ENCODE results near the gene DUSP12. TPM values are rescaled to one million over a fixed set of nuclear protein-coding genes. Genes with fewer than 3 reads are reported as not detected.
A peak's percentile ranks its signal among the peaks of the same experiment; 100 is the strongest.
"Not testable (repeated sequence)": the region's sequence is repeated elsewhere in the genome, so short reads cannot be mapped to it uniquely, and the experiment has no call there.

The DUSP12 gene
- total and polyA plus RNA-seq, 5 donors, result 7.1 to 13.5 (median 9.5) TPM

DNA sequence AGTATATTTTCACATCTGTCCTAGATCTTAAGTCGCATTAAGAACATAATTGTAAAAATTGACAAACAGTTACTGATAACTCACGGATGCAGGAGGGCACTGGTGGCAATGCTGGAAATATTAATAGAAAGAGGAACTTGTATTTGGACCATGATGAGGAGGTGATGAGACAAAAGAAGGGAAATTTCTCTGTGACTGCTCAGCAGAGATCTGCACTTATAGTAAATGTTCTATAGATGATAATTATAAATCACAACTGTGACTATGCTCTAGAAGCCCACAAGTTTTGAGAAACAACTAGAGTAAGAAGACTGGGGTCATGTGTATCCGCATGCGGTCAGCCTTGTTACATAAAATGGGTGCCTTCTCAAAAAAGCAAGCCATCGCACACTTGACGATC is 8.7 kb upstream of the DUSP12 start:
- H3K27ac ChIP-seq (ENCODE audit: low read length), result no peak overlapping the region
- H3K27me3 ChIP-seq (ENCODE audit: control insufficient read depth, insufficient read depth), result no peaks in the 10 kb centered on the region
- no peaks in the 10 kb centered on the region for H3K9me3 ChIP-seq (ENCODE audit: control insufficient read depth, low read length)
- WGBS, result 78% methylated on average over 6 of the region's 6 CpGs
- DNase-seq, result no peak
- H3K4me3 ChIP-seq (ENCODE audit: low read length), result no peak overlapping the region
- ATAC-seq, result no peak
- peaks cover 1% of the 10 kb centered on the region for H3K4me1 ChIP-seq (ENCODE audit: control insufficient read depth, insufficient read depth, low read length)
- intact Hi-C loops (cut with DNase I), result loop anchor here in 3 of 4 donors (5.0 to 10.0 kb wide), 5 partner anchors 94 to 256 kb away; no protein-coding TSS in a partner anchor

DNA sequence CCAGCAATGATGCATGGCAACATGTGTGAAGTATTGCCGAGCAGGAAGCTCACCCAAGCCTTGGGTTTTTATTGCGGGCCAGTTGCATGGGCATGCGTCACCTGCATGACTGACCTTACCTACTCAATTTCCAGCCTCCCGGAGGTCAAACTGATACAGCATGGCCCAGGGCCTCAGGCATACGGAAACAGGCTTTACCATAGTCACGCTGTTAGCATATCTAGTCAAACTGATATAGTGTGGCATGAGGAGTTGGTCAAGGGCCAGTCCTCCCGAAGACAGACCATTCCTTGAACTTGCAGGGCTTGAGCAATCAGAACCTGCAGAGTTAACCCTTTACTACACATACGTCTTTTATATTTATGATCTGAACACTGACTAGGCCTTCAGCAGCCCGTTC is 6.4 kb upstream of the DUSP12 start:
- H3K27ac ChIP-seq (ENCODE audit: low read length), result no peak overlapping the region
- H3K9me3 ChIP-seq (ENCODE audit: control insufficient read depth, low read length), result no peaks in the 10 kb centered on the region
- DNase-seq, result no peak
- ATAC-seq, result no peak
- WGBS, result 80% methylated on average over 9 of the region's 9 CpGs
- H3K4me1 ChIP-seq (ENCODE audit: control insufficient read depth, insufficient read depth, low read length), result peaks cover 1% of the 10 kb centered on the region
- intact Hi-C loops (cut with DNase I), result loop anchor here in 3 of 4 donors (5.0 to 10.0 kb wide), 5 partner anchors 96 to 258 kb away; no protein-coding TSS in a partner anchor
- H3K27me3 ChIP-seq (ENCODE audit: control insufficient read depth, insufficient read depth), result no peaks in the 10 kb centered on the region
- no peak overlapping the region for H3K4me3 ChIP-seq (ENCODE audit: low read length)

DNA sequence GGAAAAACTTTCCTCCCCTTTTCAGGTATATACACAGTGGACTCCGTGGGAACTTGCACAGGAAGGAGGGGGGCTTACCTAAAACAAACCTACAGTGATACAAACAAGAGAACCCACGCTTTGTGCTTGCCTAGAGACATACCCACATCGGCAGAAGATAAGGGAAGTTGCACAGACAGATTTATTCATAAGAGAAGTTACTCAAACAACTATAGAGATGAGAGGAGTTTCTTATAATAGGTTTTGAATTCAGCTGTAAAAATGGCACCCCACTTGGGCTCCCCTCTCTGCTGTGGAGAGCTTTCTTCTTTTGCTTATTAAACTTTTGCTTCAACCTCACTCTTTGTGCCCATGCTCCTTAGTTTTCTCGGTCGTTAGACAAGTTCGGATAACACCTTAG is 1.8 kb upstream of the DUSP12 start:
- intact Hi-C loops (cut with DNase I), result loop anchor here in 3 of 4 donors (10.0 kb wide), 4 partner anchors 103 to 263 kb away; no protein-coding TSS in a partner anchor
- WGBS, result 63% methylated on average over 6 of the region's 6 CpGs
- no peak for ATAC-seq

DNA sequence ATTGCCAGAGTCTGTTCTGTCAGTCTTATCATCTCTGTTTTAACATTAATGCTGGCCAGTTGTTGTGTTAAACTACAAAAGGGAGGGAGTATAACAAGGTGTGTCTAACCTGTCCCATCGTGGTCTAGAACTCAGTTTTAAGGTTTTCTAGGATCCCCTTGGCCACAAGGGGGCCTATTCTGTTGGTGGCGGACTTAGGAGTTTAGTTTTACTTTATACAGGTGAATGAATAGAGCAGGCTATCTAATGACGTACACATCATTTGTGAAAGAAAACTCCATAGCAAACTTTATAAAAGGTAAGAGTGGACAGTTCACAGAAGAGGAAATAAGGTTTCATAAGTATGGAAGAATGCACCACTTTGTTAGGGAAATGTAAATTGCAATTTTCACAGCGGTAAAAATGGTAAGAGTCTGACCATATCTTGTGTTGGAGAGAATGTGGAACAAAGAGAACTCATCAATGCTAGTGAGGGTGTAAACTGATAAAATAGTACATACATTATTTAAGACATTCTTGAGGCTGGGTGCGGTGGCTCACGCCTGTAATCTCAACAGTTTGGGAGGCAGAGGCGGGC is 14.0 kb downstream of the DUSP12 start:
- no peak for ATAC-seq
- intact Hi-C loops (cut with DNase I), result no loop called here
- H3K27ac ChIP-seq (ENCODE audit: low read length), result no peak overlapping the region
- peak in 1 of 3 donors; percentile 41 for DNase-seq
- no peaks in the 10 kb centered on the region for H3K27me3 ChIP-seq (ENCODE audit: control insufficient read depth, insufficient read depth)
- no peaks in the 10 kb centered on the region for H3K9me3 ChIP-seq (ENCODE audit: control insufficient read depth, low read length)
- no peak overlapping the region for H3K4me3 ChIP-seq (ENCODE audit: low read length)
- 70% methylated on average over 7 of the region's 7 CpGs for WGBS
- peaks cover 2% of the 10 kb centered on the region for H3K4me1 ChIP-seq (ENCODE audit: control insufficient read depth, insufficient read depth, low read length)

More for the DNA sequence above, 1.8 kb upstream of the DUSP12 start:
- H3K4me3 ChIP-seq (ENCODE audit: low read length), result no peak overlapping the region
- DNase-seq, result no peak
- H3K27ac ChIP-seq (ENCODE audit: low read length), result no peak overlapping the region
- H3K9me3 ChIP-seq (ENCODE audit: control insufficient read depth, low read length), result no peaks in the 10 kb centered on the region
- H3K4me1 ChIP-seq (ENCODE audit: control insufficient read depth, insufficient read depth, low read length), result peaks cover 5% of the 10 kb centered on the region
- H3K27me3 ChIP-seq (ENCODE audit: control insufficient read depth, insufficient read depth), result no peaks in the 10 kb centered on the region

DNA sequence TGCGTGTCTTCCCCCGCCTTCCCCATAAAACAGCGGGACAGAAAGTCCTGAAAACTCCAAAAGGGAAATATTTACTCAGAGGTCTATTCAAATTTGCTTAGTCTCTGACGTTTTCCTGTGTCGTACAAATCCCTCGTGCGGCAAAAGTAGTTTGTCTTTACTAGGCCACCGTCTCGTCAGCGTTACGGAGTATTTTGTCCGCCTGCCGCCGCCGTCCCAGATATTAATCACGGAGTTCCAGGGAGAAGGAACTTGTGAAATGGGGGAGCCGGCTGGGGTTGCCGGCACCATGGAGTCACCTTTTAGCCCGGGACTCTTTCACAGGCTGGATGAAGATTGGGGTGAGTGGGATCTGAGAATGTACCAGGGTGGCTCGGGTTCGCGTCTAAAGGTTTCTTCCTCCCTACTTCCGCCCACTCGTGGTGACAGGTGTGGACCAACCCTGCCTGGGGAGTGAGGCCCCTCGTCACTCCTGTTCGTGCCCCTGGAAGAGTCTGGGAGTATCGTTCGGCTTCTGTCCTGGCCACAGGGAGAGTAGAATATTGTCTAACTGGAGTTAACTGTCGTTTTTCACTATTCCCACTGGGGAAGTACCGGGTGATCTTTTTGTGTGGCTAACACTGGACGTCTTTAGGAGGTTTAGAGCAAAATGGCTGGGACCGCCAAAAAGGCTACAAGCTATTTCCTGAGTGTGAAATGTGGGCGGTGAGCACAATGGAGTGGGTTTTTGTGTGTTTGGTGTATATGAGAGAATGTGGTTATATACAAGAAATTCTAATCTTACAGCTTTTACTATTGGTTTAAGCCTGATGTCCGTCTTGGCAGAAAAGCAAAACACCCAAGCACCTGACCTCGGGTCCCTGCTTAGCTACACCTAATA is 16.8 kb downstream of the DUSP12 start, which contains the start of gene ATF6:
TSS of gene ATF6 (plus strand) at position 219 of the 880 bp plus-strand sequence. CDS start at position 260, 41 bp downstream.
- intact Hi-C loops (cut with DNase I), result no loop called here
- ATAC-seq, result peak; percentile 90 to 92
- H3K4me3 ChIP-seq (ENCODE audit: low read length), result peak within 1 kb of the TSS; percentile 97
- H3K9me3 ChIP-seq (ENCODE audit: control insufficient read depth, low read length), result no peaks in the 10 kb centered on the region
- peak; percentile 87 to 94 (median 94) for DNase-seq
- no peaks in the 10 kb centered on the region for H3K27me3 ChIP-seq (ENCODE audit: control insufficient read depth, insufficient read depth)
- peak within 1 kb of the TSS; percentile 56 for H3K27ac ChIP-seq (ENCODE audit: low read length)
- H3K4me1 ChIP-seq (ENCODE audit: control insufficient read depth, insufficient read depth, low read length), result peaks cover 2% of the 10 kb centered on the region
- under 1% methylated on average over 35 of the region's 35 CpGs for WGBS

DNA sequence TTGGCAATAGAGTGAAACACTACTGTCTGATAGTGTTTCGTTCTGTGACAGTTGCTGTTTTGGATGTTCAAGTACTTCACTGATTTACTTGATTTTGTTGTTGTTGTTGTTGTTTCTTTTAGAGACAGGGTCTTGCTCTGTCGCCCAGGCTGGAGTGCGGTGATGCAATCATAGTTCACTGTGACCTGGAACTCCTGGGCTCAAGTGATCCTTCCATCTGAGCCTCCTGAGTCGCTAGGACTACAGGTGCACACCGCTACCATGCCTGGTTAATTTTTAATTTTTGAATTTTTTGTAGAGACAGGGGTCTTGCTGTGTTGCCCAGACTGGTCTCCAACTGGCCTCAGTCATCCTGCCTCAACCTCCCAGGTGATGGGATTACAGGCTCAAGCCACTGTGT is 18.9 kb downstream of the DUSP12 start:
- H3K27ac ChIP-seq (ENCODE audit: low read length), result no peak overlapping the region
- DNase-seq (no peak), ATAC-seq (no peak)
- no peaks in the 10 kb centered on the region for H3K27me3 ChIP-seq (ENCODE audit: control insufficient read depth, insufficient read depth)
- WGBS, result 93% methylated on average over 5 of the region's 5 CpGs
- H3K4me1 ChIP-seq (ENCODE audit: control insufficient read depth, insufficient read depth, low read length), result peaks cover 2% of the 10 kb centered on the region
- H3K4me3 ChIP-seq (ENCODE audit: low read length), result no peak overlapping the region
- intact Hi-C loops (cut with DNase I), result no loop called here
- no peaks in the 10 kb centered on the region for H3K9me3 ChIP-seq (ENCODE audit: control insufficient read depth, low read length)

DNA sequence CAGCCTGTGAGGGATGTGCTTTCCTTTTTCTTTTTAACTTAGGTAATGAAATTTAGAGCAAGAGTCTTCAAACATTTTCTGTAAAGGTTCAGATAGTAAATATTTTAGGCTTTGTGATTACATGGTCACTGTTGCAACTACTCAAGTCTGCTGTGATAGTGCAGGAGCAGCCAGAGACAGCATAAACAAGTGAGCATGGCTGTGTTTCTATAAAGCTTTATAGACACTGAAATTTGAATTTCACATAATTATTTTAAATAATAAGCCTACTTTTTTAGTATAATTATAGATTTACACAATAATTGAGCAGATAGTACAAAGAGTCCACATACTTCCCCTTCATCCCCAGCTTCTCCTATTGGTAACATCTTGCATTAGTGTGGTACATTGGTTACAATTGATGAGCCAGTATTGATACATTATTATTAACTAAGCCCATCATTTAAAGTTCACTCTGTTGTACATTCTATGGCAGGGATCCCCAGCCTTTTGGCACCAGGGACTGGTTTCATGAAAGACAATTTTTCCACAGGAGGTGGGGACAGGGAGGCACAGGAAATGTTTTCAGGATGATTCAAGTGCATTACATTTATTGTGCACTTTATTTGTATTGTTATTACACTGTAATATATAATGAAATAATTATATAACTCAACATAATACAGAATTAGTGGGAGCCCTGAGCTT is 19.5 kb downstream of the DUSP12 start:
- H3K9me3 ChIP-seq (ENCODE audit: control insufficient read depth, low read length), result no peaks in the 10 kb centered on the region
- DNase-seq (no peak), ATAC-seq (no peak)
- peaks cover 2% of the 10 kb centered on the region for H3K4me1 ChIP-seq (ENCODE audit: control insufficient read depth, insufficient read depth, low read length)
- H3K27ac ChIP-seq (ENCODE audit: low read length), result no peak overlapping the region
- intact Hi-C loops (cut with DNase I), result no loop called here
- H3K27me3 ChIP-seq (ENCODE audit: control insufficient read depth, insufficient read depth), result no peaks in the 10 kb centered on the region
- H3K4me3 ChIP-seq (ENCODE audit: low read length), result no peak overlapping the region

DNA sequence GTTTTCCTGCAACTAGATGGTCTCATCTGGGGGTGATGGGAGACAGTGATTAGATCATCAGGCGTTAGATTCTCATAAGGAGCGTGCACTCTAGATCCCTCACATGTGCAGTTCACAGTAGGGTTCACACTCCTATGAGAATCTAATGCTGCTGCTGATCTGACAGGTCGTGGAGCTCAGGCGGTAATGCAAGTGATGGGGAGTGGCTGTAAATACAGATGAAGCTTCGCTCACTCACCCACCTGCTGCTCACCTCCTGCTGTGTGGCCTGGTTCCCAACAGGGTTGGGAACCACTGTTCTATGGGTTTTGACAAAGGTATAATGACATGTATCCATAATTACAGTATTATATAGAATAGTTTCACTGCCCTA is 20.1 kb downstream of the DUSP12 start:
- 85% methylated on average over 5 of the region's 5 CpGs for WGBS
- H3K4me3 ChIP-seq (ENCODE audit: low read length); H3K9me3 ChIP-seq (ENCODE audit: control insufficient read depth, low read length); ATAC-seq; DNase-seq; H3K4me1 ChIP-seq (ENCODE audit: control insufficient read depth, insufficient read depth, low read length); intact Hi-C loops (cut with DNase I); H3K27ac ChIP-seq (ENCODE audit: low read length); H3K27me3 ChIP-seq (ENCODE audit: control insufficient read depth, insufficient read depth): not testable (repeated sequence)

DNA sequence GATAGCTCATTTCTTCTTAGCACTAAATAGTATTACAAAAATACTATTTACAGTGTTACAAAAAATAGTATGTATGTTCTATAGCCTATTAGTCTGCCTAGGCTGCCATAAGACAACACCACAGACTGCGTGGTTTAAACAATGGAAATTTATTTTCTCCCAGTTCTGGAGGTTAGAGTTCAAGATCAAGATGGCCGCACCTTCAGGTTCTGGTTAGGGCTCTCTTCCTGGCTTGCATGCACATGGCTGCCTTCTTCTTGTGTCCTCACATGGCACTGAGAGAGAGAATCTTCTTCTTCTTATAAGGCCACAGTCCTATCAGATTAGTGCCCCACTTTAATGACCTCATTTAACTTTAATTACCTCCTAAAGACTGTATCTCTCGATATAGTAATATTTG is 20.7 kb downstream of the DUSP12 start:
- H3K27me3 ChIP-seq (ENCODE audit: control insufficient read depth, insufficient read depth), result no peaks in the 10 kb centered on the region
- intact Hi-C loops (cut with DNase I), result no loop called here
- no peak overlapping the region for H3K4me3 ChIP-seq (ENCODE audit: low read length)
- H3K9me3 ChIP-seq (ENCODE audit: control insufficient read depth, low read length), result no peaks in the 10 kb centered on the region
- H3K4me1 ChIP-seq (ENCODE audit: control insufficient read depth, insufficient read depth, low read length), result peaks cover 2% of the 10 kb centered on the region
- 96% methylated on average over 3 of the region's 3 CpGs for WGBS
- DNase-seq, result no peak
- ATAC-seq, result no peak
- no peak overlapping the region for H3K27ac ChIP-seq (ENCODE audit: low read length)

DNA sequence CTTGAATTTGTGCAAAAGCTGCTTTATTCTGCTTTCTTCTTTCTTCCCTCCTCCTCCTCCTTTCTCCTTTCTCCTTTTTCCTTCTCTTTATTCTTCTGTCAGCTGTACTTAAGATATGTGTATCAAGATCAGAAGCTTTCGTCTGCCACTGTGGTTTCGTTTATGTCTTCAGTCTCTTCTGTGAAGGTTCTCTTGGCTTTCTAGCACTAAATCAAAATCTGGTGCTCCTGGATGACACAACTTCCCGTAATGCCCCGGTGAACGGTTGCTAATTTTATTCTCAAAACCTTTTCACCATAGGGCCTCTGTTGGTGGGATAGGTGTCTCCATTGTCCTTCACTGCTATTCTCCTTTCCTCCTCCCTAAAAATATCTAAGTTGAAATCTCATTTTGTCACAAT is 21.6 kb downstream of the DUSP12 start:
- Histone ChIP-seq H3K4me1 (ENCODE audit: control insufficient read depth, insufficient read depth, low read length) (peaks cover 2% of the 10 kb centered on the region), H3K27me3 (ENCODE audit: control insufficient read depth, insufficient read depth) (no peaks in the 10 kb centered on the region), H3K9me3 (ENCODE audit: control insufficient read depth, low read length) (no peaks in the 10 kb centered on the region), H3K27ac (ENCODE audit: low read length) (no peak overlapping the region), H3K4me3 (ENCODE audit: low read length) (no peak overlapping the region)
- 67% methylated on average over 5 of the region's 5 CpGs for WGBS
- intact Hi-C loops (cut with DNase I), result no loop called here
- DNase-seq, result no peak
- no peak for ATAC-seq

DNA sequence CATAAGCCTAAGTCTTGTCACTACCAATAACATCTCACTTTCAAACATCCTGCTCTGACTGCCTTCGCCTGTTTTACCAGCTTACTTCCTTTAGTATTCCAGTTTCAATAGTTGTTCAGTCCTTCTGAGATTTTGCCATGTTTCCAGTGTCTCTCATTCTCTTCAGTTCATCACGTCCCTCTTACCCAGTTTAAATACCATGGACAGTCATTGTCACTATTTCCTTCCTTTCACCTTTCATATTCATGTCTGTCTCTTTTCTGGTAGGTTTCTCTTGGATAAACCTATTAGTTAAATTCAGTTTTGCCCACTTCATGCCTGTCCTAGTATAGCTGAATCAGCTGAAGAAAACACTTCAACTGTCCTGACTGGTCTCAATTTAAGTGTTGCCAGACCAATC is 22.4 kb downstream of the DUSP12 start:
- ATAC-seq, result no peak

More for the DNA sequence above, 22.4 kb downstream of the DUSP12 start:
- H3K27me3 ChIP-seq (ENCODE audit: control insufficient read depth, insufficient read depth), result no peaks in the 10 kb centered on the region
- intact Hi-C loops (cut with DNase I), result no loop called here
- WGBS, result 67% methylated on average over 2 of the region's 2 CpGs
- DNase-seq, result no peak
- H3K4me3 ChIP-seq (ENCODE audit: low read length), result no peak overlapping the region
- H3K9me3 ChIP-seq (ENCODE audit: control insufficient read depth, low read length), result no peaks in the 10 kb centered on the region
- H3K27ac ChIP-seq (ENCODE audit: low read length), result no peak overlapping the region
- H3K4me1 ChIP-seq (ENCODE audit: control insufficient read depth, insufficient read depth, low read length), result peaks cover 2% of the 10 kb centered on the region

All from right cardiac atrium (tissue), 5 donors.